Measurements from ENCODE around the gene LRRC39.

- TF ChIP-seq CTCF (IDR thresholded peaks at IDR 0.05): no peak
- no peak for TF ChIP-seq POLR2A (IDR thresholded peaks at IDR 0.05)
- TF ChIP-seq EP300 (IDR thresholded peaks at IDR 0.05): no peak
These were observed 46.4 kb downstream of the LRRC39 start for GRCh38 chr1:100131623-100132022.

Data from tibial nerve (tissue), 4 donors.